BLaER1 (cell line): ENCODE data around the gene RNF40.
"Not testable (repeated sequence)": the region's sequence is repeated elsewhere in the genome, so short reads cannot be mapped to it uniquely, and the experiment has no call there.

Experiments
- H3K27ac ChIP-seq: shearing (Covaris generic); formaldehyde crosslinking; 2 replicates; pipeline ENCODE4 v1.8.1; 2022
- H3K27me3 ChIP-seq: shearing (Covaris generic); formaldehyde crosslinking; 2 replicates; pipeline ENCODE4 v1.8.1; 2022
- H3K36me3 ChIP-seq: shearing (Covaris generic); formaldehyde crosslinking; 2 replicates; pipeline ENCODE4 v1.8.1; 2022
- H3K4me1 ChIP-seq: shearing (Covaris generic); formaldehyde crosslinking; 2 replicates; pipeline ENCODE4 v1.8.1; 2022
- H3K4me2 ChIP-seq: shearing (Covaris generic); formaldehyde crosslinking; 2 replicates; pipeline ENCODE4 v1.8.1; 2022
- H3K4me3 ChIP-seq: shearing (Covaris generic); formaldehyde crosslinking; 2 replicates; pipeline ENCODE4 v1.8.1; 2022
- H3K9ac ChIP-seq: shearing (Covaris generic); formaldehyde crosslinking; 2 replicates; pipeline ENCODE4 v1.8.1; 2022
- H3K9me3 ChIP-seq: shearing (Covaris generic); formaldehyde crosslinking; 2 replicates; pipeline ENCODE4 v1.8.1; 2022
- H4K20me1 ChIP-seq: shearing (Covaris generic); formaldehyde crosslinking; 2 replicates; pipeline ENCODE4 v1.8.1; 2022
- Cebpa-rat ChIP-seq: shearing (Covaris generic); IDR thresholded peaks from 2 replicates; pipeline ENCODE4 v1.8.1; 2022

The RNF40 gene

DNA sequence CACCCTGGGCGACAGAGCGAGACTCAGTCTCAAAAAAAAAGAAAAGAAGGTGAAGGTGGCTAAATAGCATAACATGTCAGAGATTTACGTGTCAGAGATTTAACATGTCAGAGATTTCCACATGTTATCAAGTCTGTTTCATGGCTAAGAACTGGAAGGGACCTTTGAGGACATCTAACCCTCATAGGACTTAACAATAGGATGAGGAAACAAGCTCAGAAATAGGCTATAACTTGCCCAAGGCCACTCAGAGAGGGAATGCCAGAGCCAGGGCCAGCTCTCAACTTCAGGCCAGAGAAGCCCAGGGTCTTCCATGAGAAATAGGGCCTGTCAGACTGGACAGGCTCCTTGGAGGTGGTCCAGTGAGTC is 51.7 kb downstream of the RNF40 start:
- Histone ChIP-seq H3K27ac (peak overlapping the region; percentile 89), H3K36me3 (no peaks in the 10 kb centered on the region), H3K27me3 (no peaks in the 10 kb centered on the region), H3K4me2 (peak overlapping the region; percentile 90), H3K4me3 (peak overlapping the region; percentile 63), H3K4me1 (peaks cover 16% of the 10 kb centered on the region), H3K9me3 (no peaks in the 10 kb centered on the region), H3K9ac (peak overlapping the region; percentile 76), H4K20me1 (no peaks in the 10 kb centered on the region)
- no peak for TF ChIP-seq Cebpa-rat

- Histone ChIP-seq H3K9me3 (peaks cover 5% of the 10 kb centered on the region), H4K20me1 (no peaks in the 10 kb centered on the region), H3K9ac (no peak overlapping the region), H3K27ac (no peak overlapping the region), H3K4me3 (no peak overlapping the region), H3K27me3 (no peaks in the 10 kb centered on the region), H3K4me1 (peaks cover 16% of the 10 kb centered on the region), H3K4me2 (no peak overlapping the region), H3K36me3 (no peaks in the 10 kb centered on the region)
- no peak for TF ChIP-seq Cebpa-rat
These were observed 54.6 kb downstream of the RNF40 start for GRCh38 chr16:30816769-30817168.

DNA sequence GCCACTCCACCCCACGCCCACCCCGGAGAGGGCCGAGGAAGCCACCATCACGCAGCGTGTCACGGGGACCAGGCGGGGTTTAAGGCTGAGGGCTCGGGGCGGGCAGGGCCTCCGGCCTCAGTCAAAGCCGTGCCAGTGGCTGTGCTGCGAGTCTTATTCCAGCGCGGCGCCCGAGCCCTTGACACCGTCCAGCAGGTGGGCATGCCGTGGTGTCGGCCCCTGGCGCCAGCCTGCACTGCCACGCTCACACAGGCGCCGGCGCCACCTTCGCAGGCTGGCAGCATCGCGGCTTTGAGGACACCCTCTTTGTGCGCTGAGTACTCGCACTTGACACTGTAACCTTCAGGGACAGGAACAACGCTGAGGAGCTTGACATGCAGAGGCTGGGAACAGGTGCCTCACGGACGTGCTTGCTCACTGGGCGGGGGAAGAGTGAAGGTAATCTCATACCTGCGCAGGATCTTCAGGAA is 58.9 kb downstream of the RNF40 start:
- peaks cover 7% of the 10 kb centered on the region for H3K9me3 ChIP-seq
- H3K36me3 ChIP-seq = no peaks in the 10 kb centered on the region
- H3K4me3 ChIP-seq = no peak overlapping the region
- H3K27ac ChIP-seq = no peak overlapping the region
- no peaks in the 10 kb centered on the region for H3K27me3 ChIP-seq
- H3K4me1 ChIP-seq = no peaks in the 10 kb centered on the region
- no peak overlapping the region for H3K4me2 ChIP-seq
- no peaks in the 10 kb centered on the region for H4K20me1 ChIP-seq
- TF ChIP-seq Cebpa-rat = no peak
- no peak overlapping the region for H3K9ac ChIP-seq

DNA sequence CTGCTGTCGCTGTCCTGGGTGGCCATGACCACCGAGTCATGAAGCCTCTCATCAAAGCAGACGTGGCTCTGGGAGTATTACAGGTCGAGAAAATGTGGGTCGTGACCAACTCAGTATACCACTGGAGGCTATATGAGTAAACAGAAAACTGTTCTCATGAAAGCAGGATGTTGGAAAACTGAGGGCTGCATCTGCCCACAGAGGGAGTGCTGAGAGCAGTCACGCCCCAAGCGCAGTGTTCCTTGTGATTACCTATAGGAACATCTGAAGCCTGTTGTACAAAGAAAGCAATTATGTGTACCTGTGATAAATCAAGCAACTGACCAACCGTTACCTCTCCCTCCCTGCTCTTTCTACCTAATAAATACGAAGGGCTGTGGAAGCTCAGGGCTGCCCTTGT is 59.3 kb downstream of the RNF40 start:
- not testable (repeated sequence) for H3K9me3 ChIP-seq, H3K27ac ChIP-seq, H3K27me3 ChIP-seq, H3K4me1 ChIP-seq, H3K9ac ChIP-seq, H3K4me3 ChIP-seq, H3K36me3 ChIP-seq, H3K4me2 ChIP-seq, H4K20me1 ChIP-seq

DNA sequence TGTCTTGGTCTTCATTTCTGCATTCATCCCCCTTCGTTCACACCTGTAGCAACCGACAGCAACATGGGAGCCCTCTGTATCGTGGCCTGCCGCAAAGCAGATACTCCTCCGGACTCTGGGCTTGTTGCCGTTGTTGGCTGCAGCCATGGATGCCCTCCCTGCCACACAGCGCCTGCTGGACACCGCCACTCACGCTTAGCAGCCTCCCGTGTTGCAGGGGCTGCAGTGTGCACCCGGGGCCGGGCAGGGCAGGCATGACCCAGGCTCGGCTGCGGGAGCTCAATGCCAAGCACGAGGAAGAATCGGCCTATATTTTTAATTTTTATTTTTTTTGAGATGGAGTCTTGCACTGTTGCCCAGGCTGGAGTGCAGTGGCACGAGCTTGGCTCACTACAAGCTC is 59.8 kb downstream of the RNF40 start:
- no peak overlapping the region for H3K27ac ChIP-seq
- H3K4me1 ChIP-seq = no peaks in the 10 kb centered on the region
- no peaks in the 10 kb centered on the region for H3K27me3 ChIP-seq
- H3K4me2 ChIP-seq = no peak overlapping the region
- peaks cover 7% of the 10 kb centered on the region for H3K9me3 ChIP-seq
- H4K20me1 ChIP-seq = no peaks in the 10 kb centered on the region
- TF ChIP-seq Cebpa-rat = no peak
- H3K36me3 ChIP-seq = no peaks in the 10 kb centered on the region
- no peak overlapping the region for H3K9ac ChIP-seq
- no peak overlapping the region for H3K4me3 ChIP-seq
